GM23338 (cell line): ENCODE results near the gene KRTAP12-2.

ENCODE experiments used
- CREB1 ChIP-seq: fragments of 250-450 bp; sonication (Bioruptor Pico); IDR thresholded peaks from 2 replicates; pipeline ENCODE4 v1.5.0; 2020; ENCODE audit warnings: low read depth, mild to moderate bottlenecking, moderate library complexity
- CTCF ChIP-seq, 2 experiments: fragments of 200-600 bp in 1 of 2; sonication (generic) in 1 of 2; conservative IDR thresholded peaks; 2 replicates each; pipeline versions ENCODE4 v1.5.1 to v1.6.1; 2016 to 2017; ENCODE audit warnings: antibody characterized with exemption in 2 of 2, low read depth in 2 of 2, mild to moderate bottlenecking in 2 of 2, moderate library complexity in 1 of 2
- EZH2 ChIP-seq: fragments of 200-600 bp; sonication (generic); IDR thresholded peaks from one replicate; pipeline ENCODE4 v1.8.0; 2017; ENCODE audit warnings: antibody characterized with exemption, mild to moderate bottlenecking, low read depth; ENCODE audit not compliant: unreplicated experiment
- EZH2phosphoT487 ChIP-seq: fragments of 200-600 bp; sonication (generic); IDR thresholded peaks from one replicate; pipeline ENCODE4 v1.8.1; 2018; ENCODE audit warnings: antibody characterized with exemption; ENCODE audit not compliant: unreplicated experiment
- JUNB ChIP-seq: IDR thresholded peaks from one replicate; pipeline ENCODE4 v1.6.1; 2016; ENCODE audit warnings: antibody characterized with exemption; ENCODE audit not compliant: unreplicated experiment
- NANOG ChIP-seq: IDR thresholded peaks from 2 replicates; pipeline ENCODE4 v1.6.1; 2016; ENCODE audit warnings: antibody characterized with exemption, borderline replicate concordance
- POLR2AphosphoS5 ChIP-seq: IDR thresholded peaks from 2 replicates; pipeline ENCODE4 v1.6.1; 2016; ENCODE audit warnings: antibody characterized with exemption, low read depth
- REST ChIP-seq: IDR thresholded peaks from one replicate; pipeline ENCODE4 v1.6.1; 2018; ENCODE audit warnings: antibody characterized with exemption; ENCODE audit not compliant: unreplicated experiment
- STAT1 ChIP-seq: IDR thresholded peaks from one replicate; pipeline ENCODE4 v1.6.1; 2016; ENCODE audit warnings: antibody characterized with exemption; ENCODE audit not compliant: unreplicated experiment
- ZNF114 ChIP-seq: fragments of 250-450 bp; sonication (Bioruptor Pico); IDR thresholded peaks from 2 replicates; pipeline ENCODE4 v1.5.0; 2020; ENCODE audit warnings: mild to moderate bottlenecking, moderate library complexity
- ZNF462 ChIP-seq: fragments of 250-450 bp; sonication (Bioruptor Pico); IDR thresholded peaks from 2 replicates; pipeline ENCODE4 v1.5.0; 2020; ENCODE audit warnings: mild to moderate bottlenecking, moderate library complexity

GRCh38 chr21:44625756-44626155 lies 41.0 kb downstream of the KRTAP12-2 start:
- TF ChIP-seq CTCF (conservative IDR thresholded peaks at IDR 0.05; ENCODE audit: low read depth in 2 of 2) (no peak), EZH2phosphoT487 (no peak), POLR2AphosphoS5 (no peak), EZH2 (no peak), ZNF462 (CRISPR knock-in tag) (no peak), ZNF114 (CRISPR knock-in tag) (no peak), REST (no peak), CREB1 (CRISPR knock-in tag) (no peak), JUNB (no peak), STAT1 (no peak), NANOG (no peak)
